ENCODE data around the gene PLA2G2A.

DNA sequence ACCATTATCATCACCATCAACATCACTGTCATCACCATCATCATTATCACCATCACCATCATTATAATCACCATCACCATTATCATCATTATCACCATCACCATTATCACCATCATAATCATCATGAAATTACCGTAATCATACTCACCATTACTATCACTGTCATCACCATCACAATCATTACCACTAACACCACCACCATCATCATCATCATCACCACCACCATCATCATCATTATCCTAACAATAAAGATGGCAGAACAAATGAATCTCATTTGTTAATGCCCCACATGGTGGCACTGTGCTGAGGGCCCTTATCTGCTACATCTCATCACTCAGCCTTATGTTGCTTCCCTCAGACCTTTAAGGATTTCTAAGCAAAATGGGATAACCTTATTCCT is 46.6 kb downstream of the PLA2G2A start:
- TF ChIP-seq POLR2A (IDR thresholded peaks at IDR 0.05): no peak
- TF ChIP-seq CTCF (IDR thresholded peaks at IDR 0.05): no peak
